Smooth muscle cell (in vitro differentiated cells): ENCODE measurements around the gene VASN. TPM values are rescaled to one million over a fixed set of nuclear protein-coding genes. Genes with fewer than 3 reads are reported as not detected.

Source experiments
- DNase-seq: peaks from one replicate; lab custom pipeline; 2025; ENCODE audit not compliant: unreplicated experiment; lab: John Stamatoyannopoulos, UW
- H2AFZ ChIP-seq: fragments of 200-600 bp; sonication (generic); 2 replicates; pipeline ENCODE4 v1.6.0; 2016; ENCODE audit warnings: antibody characterized with exemption, low read depth, mild to moderate bottlenecking
- H3F3A ChIP-seq: fragments of 200-600 bp; sonication (generic); 2 replicates; pipeline ENCODE4 v1.6.0; 2017; ENCODE audit warnings: antibody characterized with exemption, low read depth
- H3K27ac ChIP-seq: fragments of 200-600 bp; sonication (generic); 2 replicates; pipeline ENCODE4 v1.5.1; 2016; ENCODE audit warnings: low read depth, mild to moderate bottlenecking
- H3K27me3 ChIP-seq: fragments of 200-600 bp; sonication (generic); 2 replicates; pipeline ENCODE4 v1.6.1; 2016; ENCODE audit warnings: low read depth, mild to moderate bottlenecking
- H3K36me3 ChIP-seq: fragments of 200-600 bp; sonication (generic); 2 replicates; pipeline ENCODE4 v1.5.1; 2016; ENCODE audit warnings: low read depth
- H3K4me1 ChIP-seq: fragments of 200-600 bp; sonication (generic); 2 replicates; pipeline ENCODE4 v1.5.1; 2016; ENCODE audit warnings: low read depth
- H3K4me2 ChIP-seq: fragments of 200-600 bp; sonication (generic); 2 replicates; pipeline ENCODE4 v1.6.0; 2016; ENCODE audit warnings: mild to moderate bottlenecking
- H3K4me3 ChIP-seq: fragments of 200-600 bp; sonication (generic); 2 replicates; pipeline ENCODE4 v1.5.1; 2016; ENCODE audit warnings: mild to moderate bottlenecking
- H3K79me2 ChIP-seq: fragments of 200-600 bp; sonication (generic); 2 replicates; pipeline ENCODE4 v1.6.0; 2016; ENCODE audit warnings: low read depth, mild to moderate bottlenecking
- H3K9ac ChIP-seq: fragments of 200-600 bp; sonication (generic); 2 replicates; pipeline ENCODE4 v1.6.0; 2016; ENCODE audit warnings: low read depth
- H3K9me3 ChIP-seq: fragments of 200-600 bp; sonication (generic); replicated peaks from 2 replicates; pipeline ENCODE4 v1.5.1; 2016; ENCODE audit warnings: low read depth
- H4K20me1 ChIP-seq: fragments of 200-600 bp; sonication (generic); 2 replicates; pipeline ENCODE4 v1.6.0; 2016; ENCODE audit warnings: low read depth
- CTCF ChIP-seq: fragments of 200-600 bp; sonication (generic); IDR thresholded peaks from 2 replicates; pipeline ENCODE4 v1.5.1; 2017; ENCODE audit warnings: borderline replicate concordance, mild to moderate bottlenecking, antibody characterized with exemption; ENCODE audit not compliant: insufficient read depth, poor library complexity, severe bottlenecking
- WGBS: methylation state at CpG from one replicate; pipeline ENCODE4 v1.1.7; 2016; ENCODE audit warnings: low lambda C conversion rate; 5-methylcytosine and 5-hydroxymethylcytosine counted together
- polyA plus RNA-seq: library from polyadenylated mRNA; unstranded; fragments of >200 nt; fragmentation: Nextera tagmentation; extraction: Ambion mirVana; gene quantifications from 2 replicates; pipeline ENCODE4 v1.2.1, GENCODE V29; 2016
- total RNA-seq: library from RNA; depleted of rRNA; stranded (reverse); fragments of >200 nt; gene quantifications from 2 replicates; pipeline ENCODE4 v1.2.3, GENCODE V29; 2014

Gene VASN
- total and polyA plus RNA-seq, 2 experiments from 2014 or later, result 30.0 to 150 TPM

GRCh38 chr16:4401094-4401501 is 29.4 kb downstream of the VASN start:
- Histone ChIP-seq H3K36me3 (no peaks in the 10 kb centered on the region), H3K9ac (no peak overlapping the region)
- WGBS, result 90% methylated on average over 10 of the region's 12 CpGs

GRCh38 chr16:4401510-4401909 is 29.9 kb downstream of the VASN start:
- no peaks in the 10 kb centered on the region for H3K27me3 ChIP-seq
- no peaks in the 10 kb centered on the region for H4K20me1 ChIP-seq
- H3K9ac ChIP-seq, result no peak overlapping the region
- no peaks in the 10 kb centered on the region for H3K79me2 ChIP-seq
- no peak for DNase-seq
- TF ChIP-seq CTCF, result no peak
- 96% methylated on average over 12 of the region's 12 CpGs for WGBS
- H2AFZ ChIP-seq, result no peak overlapping the region
- H3K9me3 ChIP-seq, result no peaks in the 10 kb centered on the region
- no peak overlapping the region for H3K4me3 ChIP-seq
- no peak overlapping the region for H3K4me2 ChIP-seq
- no peak overlapping the region for H3K27ac ChIP-seq
- H3K4me1 ChIP-seq, result no peaks in the 10 kb centered on the region
- no peaks in the 10 kb centered on the region for H3F3A ChIP-seq
- no peaks in the 10 kb centered on the region for H3K36me3 ChIP-seq

More at GRCh38 chr16:4401094-4401501, 29.4 kb downstream of the VASN start:
- H3K27me3 ChIP-seq, result no peaks in the 10 kb centered on the region
- no peak overlapping the region for H3K4me3 ChIP-seq
- H3K79me2 ChIP-seq, result no peaks in the 10 kb centered on the region
- DNase-seq, result no peak
- H4K20me1 ChIP-seq, result no peaks in the 10 kb centered on the region
- no peak for TF ChIP-seq CTCF
- no peak overlapping the region for H3K4me2 ChIP-seq
- no peaks in the 10 kb centered on the region for H3K4me1 ChIP-seq
- no peak overlapping the region for H3K27ac ChIP-seq
- H2AFZ ChIP-seq, result no peak overlapping the region
- no peaks in the 10 kb centered on the region for H3F3A ChIP-seq
- no peaks in the 10 kb centered on the region for H3K9me3 ChIP-seq

GRCh38 chr16:4402439-4403132 is 30.9 kb downstream of the VASN start:
- Histone ChIP-seq H3K4me1 (no peaks in the 10 kb centered on the region), H3K27ac (no peak overlapping the region), H3K36me3 (no peaks in the 10 kb centered on the region), H3K4me2 (peak overlapping the region; percentile 83), H2AFZ (no peak overlapping the region), H3K79me2 (no peaks in the 10 kb centered on the region), H4K20me1 (no peaks in the 10 kb centered on the region), H3F3A (no peaks in the 10 kb centered on the region), H3K9me3 (no peaks in the 10 kb centered on the region), H3K4me3 (peak overlapping the region; percentile 31), H3K27me3 (no peaks in the 10 kb centered on the region), H3K9ac (no peak overlapping the region)
- TF ChIP-seq CTCF, result peak; percentile 89
- 21% methylated on average over 28 of the region's 29 CpGs for WGBS
- DNase-seq, result peak; percentile 62
